Trophoblast cell (in vitro differentiated cells and primary cell): Measurements from ENCODE around the gene SLC22A23.

Experiments used
- DNase-seq, 2 donors: peaks; one replicate each; pipeline ENCODE4 v3.0.0-alpha.2; 2016
- H2AFZ ChIP-seq: 2 replicates; pipeline ENCODE4 v1.6.1; 2013; ENCODE audit warnings: low read length, moderate library complexity, mild to moderate bottlenecking; ENCODE audit not compliant: insufficient read depth, poor library complexity
- H2AK5ac ChIP-seq: 2 replicates; pipeline ENCODE4 v1.6.1; 2013; ENCODE audit warnings: mild to moderate bottlenecking, low read length
- H2BK120ac ChIP-seq: 2 replicates; pipeline ENCODE4 v1.6.1; 2013; ENCODE audit warnings: low read length, mild to moderate bottlenecking, moderate library complexity; ENCODE audit not compliant: insufficient read depth, poor library complexity
- H2BK12ac ChIP-seq: 2 replicates; pipeline ENCODE4 v1.6.1; 2013; ENCODE audit warnings: mild to moderate bottlenecking, low read length, moderate library complexity
- H2BK5ac ChIP-seq: 2 replicates; pipeline ENCODE4 v1.6.1; 2013; ENCODE audit warnings: low read length, low read depth, moderate library complexity, mild to moderate bottlenecking; ENCODE audit not compliant: poor library complexity
- H3K14ac ChIP-seq: 2 replicates; pipeline ENCODE4 v1.6.1; 2013; ENCODE audit warnings: mild to moderate bottlenecking, low read length
- H3K18ac ChIP-seq: 2 replicates; pipeline ENCODE4 v1.6.1; 2013; ENCODE audit warnings: mild to moderate bottlenecking, low read length
- H3K23ac ChIP-seq: 2 replicates; pipeline ENCODE4 v1.6.1; 2013; ENCODE audit warnings: low read length
- H3K27ac ChIP-seq: 2 replicates; pipeline ENCODE4 v1.5.1; 2013; ENCODE audit warnings: low read depth, mild to moderate bottlenecking, inconsistent platforms, low read length, moderate library complexity
- H3K27me3 ChIP-seq: 2 replicates; pipeline ENCODE4 v1.6.1; 2013; ENCODE audit warnings: inconsistent platforms, mild to moderate bottlenecking, low read length, moderate library complexity; ENCODE audit not compliant: insufficient read depth
- H3K36me3 ChIP-seq, 2 experiments: 1 replicate in 1 of 2; 2 replicates in 1 of 2; pipeline ENCODE4 v1.6.1; 2013; ENCODE audit warnings: low read length in 2 of 2, mild to moderate bottlenecking in 2 of 2, moderate library complexity in 1 of 2; ENCODE audit not compliant: insufficient read depth in 2 of 2, control insufficient read depth in 1 of 2
- H3K4ac ChIP-seq: 2 replicates; pipeline ENCODE4 v1.6.1; 2013; ENCODE audit warnings: low read depth, mild to moderate bottlenecking, low read length, moderate library complexity
- H3K4me1 ChIP-seq, 2 experiments: 1 replicate in 1 of 2; 2 replicates in 1 of 2; pipeline ENCODE4 v1.6.1; 2013; ENCODE audit warnings: low read length in 2 of 2, mild to moderate bottlenecking in 2 of 2, moderate library complexity in 1 of 2; ENCODE audit not compliant: insufficient read depth in 2 of 2, control insufficient read depth in 1 of 2
- H3K4me2 ChIP-seq: 2 replicates; pipeline ENCODE4 v1.6.1; 2013; ENCODE audit warnings: inconsistent platforms, mild to moderate bottlenecking, low read length, moderate library complexity
- H3K4me3 ChIP-seq: 2 replicates; pipeline ENCODE4 v1.5.1; 2013; ENCODE audit warnings: mild to moderate bottlenecking, low read depth, low read length, inconsistent platforms
- H3K79me1 ChIP-seq: one replicate; pipeline ENCODE4 v1.6.1; 2013; ENCODE audit warnings: low read length
- H3K79me2 ChIP-seq: 2 replicates; pipeline ENCODE4 v1.6.1; 2013; ENCODE audit warnings: low read length, mild to moderate bottlenecking; ENCODE audit not compliant: control insufficient read depth, insufficient read depth, poor library complexity
- H3K9ac ChIP-seq: 2 replicates; pipeline ENCODE4 v1.6.1; 2013; ENCODE audit warnings: mild to moderate bottlenecking, low read length
- H3K9me3 ChIP-seq: 2 replicates; pipeline ENCODE4 v1.6.1; 2013; ENCODE audit warnings: low read depth, mild to moderate bottlenecking, control low read depth, inconsistent platforms, low read length; ENCODE audit not compliant: insufficient read depth
- H4K12ac ChIP-seq: 2 replicates; pipeline ENCODE4 v1.6.1; 2013; ENCODE audit warnings: low read depth, mild to moderate bottlenecking, low read length, moderate library complexity
- H4K8ac ChIP-seq: 2 replicates; pipeline ENCODE4 v1.6.1; 2013; ENCODE audit warnings: low read depth, mild to moderate bottlenecking, low read length, moderate library complexity
- H4K91ac ChIP-seq: one replicate; pipeline ENCODE4 v1.6.1; 2013; ENCODE audit warnings: low read depth, mild to moderate bottlenecking, low read length, moderate library complexity
- WGBS: extraction: QIAGEN DNeasy Blood & Tissue Kit; methylation state at CpG from one replicate; pipeline ENCODE4 v1.1.7; 2013; ENCODE audit warnings: missing lambda C conversion rate; ENCODE audit not compliant: insufficient read length, insufficient coverage; ENCODE audit errors: extremely low coverage; 5-methylcytosine and 5-hydroxymethylcytosine counted together

SLC22A23 gene

GRCh38 chr6:3316331-3316730 is 140.5 kb downstream of the SLC22A23 start:
- Histone ChIP-seq H2BK120ac (no peak overlapping the region), H2AFZ (no peak overlapping the region), H3K18ac (no peak overlapping the region), H4K8ac (no peak overlapping the region), H2AK5ac (no peak overlapping the region), H3K36me3 (peaks cover 1 to 13% of the 10 kb centered on the region in 2 experiments), H3K4me1 (no peaks in the 10 kb centered on the region), H3K4me2 (no peak overlapping the region), H3K23ac (no peak overlapping the region), H3K27ac (no peak overlapping the region), H4K12ac (no peak overlapping the region), H3K79me1 (no peaks in the 10 kb centered on the region), H3K9ac (no peak overlapping the region), H3K79me2 (no peaks in the 10 kb centered on the region), H2BK5ac (no peak overlapping the region), H3K4ac (no peak overlapping the region), H3K9me3 (no peaks in the 10 kb centered on the region), H4K91ac (no peak overlapping the region), H3K4me3 (no peak overlapping the region), H3K14ac (no peak overlapping the region), H3K27me3 (no peaks in the 10 kb centered on the region), H2BK12ac (no peak overlapping the region)
- no peak for DNase-seq
- no CpG with 5 or more reads among the region's 9 CpGs for WGBS

GRCh38 chr6:3315841-3316240 is 141.0 kb downstream of the SLC22A23 start:
- Histone ChIP-seq H3K36me3 (peaks cover 1 to 9% of the 10 kb centered on the region in 2 experiments), H3K79me2 (no peaks in the 10 kb centered on the region), H4K91ac (no peak overlapping the region), H2AFZ (no peak overlapping the region), H3K9ac (no peak overlapping the region), H3K18ac (no peak overlapping the region), H2BK12ac (no peak overlapping the region), H3K9me3 (no peaks in the 10 kb centered on the region), H2AK5ac (no peak overlapping the region), H3K27me3 (no peaks in the 10 kb centered on the region), H2BK5ac (no peak overlapping the region), H3K14ac (no peak overlapping the region), H3K79me1 (no peaks in the 10 kb centered on the region), H3K4me1 (no peaks in the 10 kb centered on the region), H4K8ac (no peak overlapping the region), H3K4me2 (no peak overlapping the region), H3K4ac (no peak overlapping the region), H3K23ac (no peak overlapping the region), H3K4me3 (no peak overlapping the region), H4K12ac (no peak overlapping the region), H2BK120ac (no peak overlapping the region), H3K27ac (no peak overlapping the region)
- DNase-seq = no peak
- whole genome bisulfite sequencing = no CpG with 5 or more reads among the region's 8 CpGs

- Histone ChIP-seq H3K27me3 (no peaks in the 10 kb centered on the region), H3K4ac (no peak overlapping the region), H2BK120ac (no peak overlapping the region), H3K9ac (no peak overlapping the region), H3K23ac (no peak overlapping the region), H2AFZ (no peak overlapping the region), H2BK12ac (no peak overlapping the region), H4K12ac (no peak overlapping the region), H3K79me1 (no peaks in the 10 kb centered on the region), H4K8ac (no peak overlapping the region), H3K4me3 (no peak overlapping the region), H3K4me2 (no peak overlapping the region), H4K91ac (no peak overlapping the region), H3K18ac (no peak overlapping the region), H3K4me1 (no peaks in the 10 kb centered on the region), H2AK5ac (no peak overlapping the region), H3K9me3 (no peaks in the 10 kb centered on the region), H3K27ac (no peak overlapping the region), H2BK5ac (no peak overlapping the region), H3K79me2 (no peaks in the 10 kb centered on the region), H3K36me3 (peaks cover 0 to 6% of the 10 kb centered on the region in 2 experiments), H3K14ac (no peak overlapping the region)
- WGBS = no CpG with 5 or more reads among the region's 20 CpGs
- DNase-seq = no peak
Measured at GRCh38 chr6:3314621-3315467, 142.0 kb downstream of the SLC22A23 start.

- Histone ChIP-seq H3K14ac (no peak overlapping the region), H2AFZ (no peak overlapping the region)
- no CpG with 5 or more reads among the region's 7 CpGs for WGBS
Measured at GRCh38 chr6:3314176-3314575, 142.7 kb downstream of the SLC22A23 start.

More at GRCh38 chr6:3314176-3314575, 142.7 kb downstream of the SLC22A23 start:
- Histone ChIP-seq H2BK120ac (no peak overlapping the region), H3K18ac (no peak overlapping the region), H3K79me2 (no peaks in the 10 kb centered on the region), H3K23ac (no peak overlapping the region), H4K12ac (no peak overlapping the region), H2BK12ac (no peak overlapping the region), H3K4me1 (no peaks in the 10 kb centered on the region), H3K9me3 (no peaks in the 10 kb centered on the region), H3K79me1 (no peaks in the 10 kb centered on the region), H4K8ac (no peak overlapping the region), H3K27ac (no peak overlapping the region), H3K9ac (no peak overlapping the region), H4K91ac (no peak overlapping the region), H2BK5ac (no peak overlapping the region), H3K27me3 (no peaks in the 10 kb centered on the region), H3K4ac (no peak overlapping the region), H2AK5ac (no peak overlapping the region), H3K36me3 (peaks cover 0 to 6% of the 10 kb centered on the region in 2 experiments), H3K4me2 (no peak overlapping the region), H3K4me3 (no peak overlapping the region)
- DNase-seq = no peak
